ENCODE data around the gene SP5. TPM values are rescaled to one million over a fixed set of nuclear protein-coding genes. Genes with fewer than 3 reads are reported as not detected.

Gene SP5
- total RNA-seq, 1 experiment from 2014 or later, result 0.98 TPM

- CTCF ChIA-PET, result no interaction called here
- Histone ChIP-seq H3K9ac (ENCODE audit: low read length) (no peak overlapping the region), H3K27me3 (ENCODE audit: insufficient read depth, low read length) (no peaks in the 10 kb centered on the region), H2AFZ (ENCODE audit: low read depth, low read length, poor library complexity, severe bottlenecking) (no peak overlapping the region), H3K27ac (ENCODE audit: low read depth, low read length) (no peak overlapping the region), H3K4me2 (ENCODE audit: low read length) (no peak overlapping the region), H3K4me3 (replicated peaks in 1 of 2; ENCODE audit: low read depth in 1 of 2, low read length in 2 of 2) (no peak overlapping the region), H4K20me1 (ENCODE audit: insufficient read depth) (no peaks in the 10 kb centered on the region), H3K4me1 (ENCODE audit: control insufficient read depth in 1 of 2, insufficient read depth in 2 of 2, low read length in 2 of 2) (peaks cover 7 to 11% of the 10 kb centered on the region in 2 experiments), H3K79me2 (ENCODE audit: insufficient read depth, low read length) (no peaks in the 10 kb centered on the region), H3K9me2 (ENCODE audit: insufficient read depth) (no peaks in the 10 kb centered on the region), H3K9me3 (ENCODE audit: control insufficient read depth in 1 of 2, insufficient read depth in 1 of 2, low read depth in 1 of 2, low read length in 2 of 2) (no peaks in the 10 kb centered on the region), H3K36me3 (ENCODE audit: control insufficient read depth in 1 of 2, insufficient read depth in 2 of 2, low read length in 2 of 2) (no peaks in the 10 kb centered on the region)
- POLR2A ChIA-PET, result no interaction called here
- RAD21 ChIA-PET (ENCODE audit: low non-redundant PET in 1 of 2, low total read pairs in 2 of 2, uncharacterized antibody in 2 of 2, unreplicated experiment in 2 of 2), result no interaction called here
- no peak for ATAC-seq
- intact Hi-C loops (cut with micrococcal nuclease), result loop anchor here (10.0 kb wide), 1 partner anchor 59 kb away; no protein-coding TSS in a partner anchor
- TF ChIP-seq EZH2 (IDR thresholded peaks at IDR 0.05) (no peak), EZH2phosphoT487 (IDR thresholded peaks at IDR 0.05; ENCODE audit: borderline replicate concordance) (no peak), ZBTB33 (IDR thresholded peaks at IDR 0.05; ENCODE audit: extremely low read depth, insufficient replicate concordance, low read length) (no peak), JUND (IDR thresholded peaks at IDR 0.05) (no peak), CBX3 (IDR thresholded peaks at IDR 0.05; ENCODE audit: low read depth) (no peak), SP1 (IDR thresholded peaks at IDR 0.05; ENCODE audit: low read depth) (no peak), FOSL1 (IDR thresholded peaks at IDR 0.05; ENCODE audit: low read depth) (no peak), ELF1 (IDR thresholded peaks at IDR 0.05; ENCODE audit: borderline replicate concordance, low read depth) (no peak), CTCF (IDR thresholded peaks at IDR 0.05 in 2 of 3, conservative IDR thresholded peaks at IDR 0.05 in 1 of 3; ENCODE audit: borderline replicate concordance in 1 of 3, insufficient read depth in 1 of 3, low read depth in 2 of 3, low read length in 2 of 3) (no peak), CEBPB (IDR thresholded peaks at IDR 0.05; ENCODE audit: low read depth) (no peak), POLR2A (IDR thresholded peaks at IDR 0.05; ENCODE audit: borderline replicate concordance, extremely low read depth, insufficient read depth, insufficient read length) (no peak), ZNF274 (IDR thresholded peaks at IDR 0.05; ENCODE audit: low read depth, low read length) (no peak), SIN3A (IDR thresholded peaks at IDR 0.05; ENCODE audit: low read depth) (no peak), EGR1 (IDR thresholded peaks at IDR 0.05; ENCODE audit: low read depth) (no peak), ATF3 (IDR thresholded peaks at IDR 0.05) (no peak), SRF (IDR thresholded peaks at IDR 0.05; ENCODE audit: low read depth) (no peak)
- no peak for DNase-seq (ENCODE audit: low read depth, low spot score)
- no TSS peak for BruUV-seq (replicated peaks)
These were observed 28.5 kb downstream of the SP5 start for GRCh38 chr2:170743530-170744239.
